GM12878 (cell line): ENCODE data around the gene SORCS2. TPM values are rescaled to one million over a fixed set of nuclear protein-coding genes. Genes with fewer than 3 reads are reported as not detected.

Experiments used
- ATAC-seq: fragments of 200-7000 bp; cut with Tn5 transposase; 3 replicates; pipeline ENCODE4 v1.9.1; 2020; ENCODE audit warnings: mild to moderate bottlenecking, moderate library complexity
- BruUV-seq: library from RNA; stranded (reverse); fragments of 400-500 nt; replicated peaks from 2 replicates; lab custom pipeline; 2021; lab: Mats Ljungman, UMichigan
- CTCF ChIA-PET: fragments of 300-600 bp; sonication (Branson Sonifier 250); formaldehyde crosslinking; extraction: SDS; loops from one replicate; lab custom pipeline; 2021; ENCODE audit warnings: inconsistent platforms; lab: Yijun Ruan, JAX
- POLR2A ChIA-PET: fragments of 350-600 bp; formaldehyde crosslinking; extraction: SDS; loops from one replicate; lab custom pipeline; 2021; ENCODE audit warnings: inconsistent platforms; lab: Charles Lee
- RAD21 ChIA-PET: fragments of 300-600 bp; sonication (Branson Sonifier 250); formaldehyde crosslinking; loops from one replicate; lab custom pipeline; 2023; ENCODE audit warnings: antibody characterized with exemption; ENCODE audit not compliant: unreplicated experiment; lab: Charles Lee
- SMC1A ChIA-PET: fragments of 300-600 bp; sonication (Branson Sonifier 250); formaldehyde crosslinking; loops from one replicate; lab custom pipeline; 2023; ENCODE audit not compliant: unreplicated experiment, uncharacterized antibody; lab: Charles Lee
- DNase-seq: peaks from one replicate; pipeline ENCODE4 v3.0.0-alpha.2; 2011; ENCODE audit warnings: low read depth, low spot score
- FAIRE-seq: peaks from 3 replicates; lab custom pipeline; 2011; peaks lifted over from hg19 to GRCh38; lab: Jason Lieb, UNC
- H2AFZ ChIP-seq: 2 replicates; pipeline ENCODE4 v1.6.0; 2011; ENCODE audit warnings: low read depth, low read length, control low read depth; ENCODE audit not compliant: control insufficient read depth
- H3K27ac ChIP-seq: 2 replicates; pipeline ENCODE4 v1.5.1; 2011; ENCODE audit warnings: control low read depth; ENCODE audit not compliant: control insufficient read depth, insufficient read depth
- H3K27me3 ChIP-seq, 2 experiments: replicated peaks in 1 of 2; 2 replicates each; pipeline versions ENCODE4 v1.6.0 to v1.6.1; 2011; ENCODE audit warnings: low read length in 1 of 2; ENCODE audit not compliant: control insufficient read depth in 2 of 2, insufficient read depth in 2 of 2
- H3K36me3 ChIP-seq, 2 experiments: 2 replicates each; pipeline ENCODE4 v1.5.1; 2011; ENCODE audit warnings: low read length in 1 of 2; ENCODE audit not compliant: control insufficient read depth in 2 of 2, insufficient read depth in 2 of 2
- H3K4me1 ChIP-seq: 2 replicates; pipeline ENCODE4 v1.6.1; 2011; ENCODE audit warnings: mild to moderate bottlenecking, low read length, moderate library complexity, mixed read lengths; ENCODE audit not compliant: control insufficient read depth, insufficient read depth
- H3K4me2 ChIP-seq: 2 replicates; pipeline ENCODE4 v1.6.0; 2011; ENCODE audit warnings: control low read depth; ENCODE audit not compliant: control insufficient read depth, insufficient read depth
- H3K4me3 ChIP-seq: fragments of 200-600 bp; sonication (generic); 2 replicates; pipeline ENCODE4 v1.5.1; 2016
- H3K79me2 ChIP-seq: 2 replicates; pipeline ENCODE4 v1.6.0; 2011; ENCODE audit warnings: low read length; ENCODE audit not compliant: control insufficient read depth, insufficient read depth
- H3K9ac ChIP-seq: 2 replicates; pipeline ENCODE4 v1.8.0; 2011; ENCODE audit warnings: low read length, control low read depth, mixed read lengths; ENCODE audit not compliant: control insufficient read depth, insufficient read depth
- H3K9me3 ChIP-seq: replicated peaks from 3 replicates; pipeline ENCODE4 v1.5.1; 2011; ENCODE audit warnings: mild to moderate bottlenecking, low read length; ENCODE audit not compliant: control insufficient read depth, insufficient read depth
- H4K20me1 ChIP-seq: 2 replicates; pipeline ENCODE4 v1.6.0; 2011; ENCODE audit not compliant: control insufficient read depth, insufficient read depth
- BCL3 ChIP-seq: IDR thresholded peaks from 2 replicates; pipeline ENCODE4 v1.6.1; 2011; ENCODE audit warnings: borderline replicate concordance, low read depth, mild to moderate bottlenecking, moderate library complexity, low read length; ENCODE audit not compliant: insufficient read depth, poor library complexity, severe bottlenecking
- CUX1 ChIP-seq: IDR thresholded peaks from 2 replicates; pipeline ENCODE4 v1.6.1; 2012; ENCODE audit warnings: improper control_type of control experiment, low read depth, low read length; ENCODE audit not compliant: insufficient replicate concordance
- HDGF ChIP-seq: fragments of 450-650 bp; IDR thresholded peaks from 2 replicates; pipeline ENCODE4 v1.6.1; 2016; ENCODE audit warnings: antibody characterized with exemption
- KAT2A ChIP-seq: conservative IDR thresholded peaks from 2 replicates; pipeline ENCODE4 v1.6.1; 2011; ENCODE audit warnings: low read depth, low read length; ENCODE audit not compliant: control insufficient read depth
- NFYB ChIP-seq: IDR thresholded peaks from 2 replicates; pipeline ENCODE4 v1.6.1; 2011; ENCODE audit warnings: low read depth, mild to moderate bottlenecking, low read length, improper control_type of control experiment, moderate library complexity; ENCODE audit not compliant: insufficient read depth
- RBBP5 ChIP-seq: fragments of 200-600 bp; sonication (generic); conservative IDR thresholded peaks from 2 replicates; pipeline ENCODE4 v1.6.1; 2016
- WGBS: methylation state at CpG from one replicate; pipeline ENCODE4 v1.1.6; 2016; ENCODE audit warnings: low lambda C conversion rate; ENCODE audit not compliant: insufficient replicate concordance, insufficient coverage; ENCODE audit errors: missing lambda C conversion rate; 5-methylcytosine and 5-hydroxymethylcytosine counted together
- in situ Hi-C: fragments of 300-500 bp; cut with MboI; formaldehyde crosslinking; loops from 9 replicates; pipeline ENCODE4 v1.14.3; 2018; ENCODE audit warnings: mixed read lengths
- intact Hi-C: fragments of 100-400 bp; cut with micrococcal nuclease; formaldehyde crosslinking; loops from one replicate; pipeline ENCODE4 v1.14.2; 2022; ENCODE audit not compliant: unreplicated experiment
- polyA plus RNA-seq, 11 experiments: library from polyadenylated mRNA; depleted of rRNA in 4 of 11; unstranded in 6 of 11; stranded (reverse) in 5 of 11; fragments of >200 nt; fragmentation: Nextera tagmentation in 4 of 11; fragmentation: Illumina TruSeq in 1 of 11; extraction: Ambion mirVana in 4 of 11; extraction: Trizol in 1 of 11; gene quantifications; 1 replicate in 1 of 11; 2 replicates in 10 of 11; pipeline versions ENCODE4 v1.2.1 to v1.2.3, GENCODE V29; 2011 to 2016; ENCODE audit warnings: inconsistent platforms in 2 of 11, missing spikeins in 2 of 11, low read depth in 1 of 11
- total RNA-seq, 4 experiments: library from RNA; depleted of rRNA in 3 of 4; stranded (reverse); fragments of >200 nt in 3 of 4; fragmentation: Illumina TruSeq in 1 of 4; extraction: Trizol in 1 of 4; gene quantifications; 2 replicates each; pipeline versions ENCODE4 v1.2.1 to v1.2.3, GENCODE V29; 2013 to 2021

Gene SORCS2
- total and polyA plus RNA-seq, 10 of the 15 experiments (the other 5 are each of a cell fraction or from before 2014, with no cell fraction given) = 0.01 to 0.15 (median 0.05) TPM; not detected in 5

- no peaks in the 10 kb centered on the region for H3K79me2 ChIP-seq
- no peak overlapping the region for H3K4me3 ChIP-seq
- no peak overlapping the region for H3K9ac ChIP-seq
- no peaks in the 10 kb centered on the region for H3K36me3 ChIP-seq
- no peaks in the 10 kb centered on the region for H4K20me1 ChIP-seq
- no peak for ATAC-seq
- TF ChIP-seq HDGF = no peak
- TF ChIP-seq KAT2A = no peak
- no peak for TF ChIP-seq NFYB
- TF ChIP-seq RBBP5 = no peak
- TF ChIP-seq BCL3 = no peak
- no peak for TF ChIP-seq CUX1
- in situ Hi-C loops = no loop called here
- no peak overlapping the region for H2AFZ ChIP-seq
- ChIA-PET SMC1A (no interaction called here), RAD21 (no interaction called here), CTCF (no interaction called here), POLR2A (no interaction called here)
- no peak for FAIRE-seq
- intact Hi-C loops = no loop called here
- H3K4me1 ChIP-seq = no peaks in the 10 kb centered on the region
- H3K9me3 ChIP-seq = no peaks in the 10 kb centered on the region
- 23% methylated on average over 32 of the region's 32 CpGs for WGBS
- DNase-seq = no peak
- H3K4me2 ChIP-seq = no peak overlapping the region
- no peak overlapping the region for H3K27ac ChIP-seq
- H3K27me3 ChIP-seq = no peaks in the 10 kb centered on the region; a peak in 2 of 4 replicates
- BruUV-seq = no TSS peak
Measured at GRCh38 chr4:7655511-7656243, 463.3 kb downstream of the SORCS2 start.
